C4-2B (cell line): ENCODE results near the gene TM9SF1.
A peak's percentile ranks its signal among the peaks of the same experiment; 100 is the strongest.

Experiments used
- H3K27ac ChIP-seq: fragments of 450-650 bp; 2 replicates; pipeline ENCODE4 v1.5.1; 2017
- ZFX ChIP-seq: fragments of 450-650 bp; IDR thresholded peaks from 2 replicates; pipeline ENCODE4 v1.6.1; 2017
- TF ChIP-seq, protein P1 (sequence below): fragments of 450-650 bp; conservative IDR thresholded peaks from 2 replicates; pipeline ENCODE4 v1.5.1; 2017; ENCODE audit warnings: mild to moderate bottlenecking

Gene TM9SF1

DNA sequence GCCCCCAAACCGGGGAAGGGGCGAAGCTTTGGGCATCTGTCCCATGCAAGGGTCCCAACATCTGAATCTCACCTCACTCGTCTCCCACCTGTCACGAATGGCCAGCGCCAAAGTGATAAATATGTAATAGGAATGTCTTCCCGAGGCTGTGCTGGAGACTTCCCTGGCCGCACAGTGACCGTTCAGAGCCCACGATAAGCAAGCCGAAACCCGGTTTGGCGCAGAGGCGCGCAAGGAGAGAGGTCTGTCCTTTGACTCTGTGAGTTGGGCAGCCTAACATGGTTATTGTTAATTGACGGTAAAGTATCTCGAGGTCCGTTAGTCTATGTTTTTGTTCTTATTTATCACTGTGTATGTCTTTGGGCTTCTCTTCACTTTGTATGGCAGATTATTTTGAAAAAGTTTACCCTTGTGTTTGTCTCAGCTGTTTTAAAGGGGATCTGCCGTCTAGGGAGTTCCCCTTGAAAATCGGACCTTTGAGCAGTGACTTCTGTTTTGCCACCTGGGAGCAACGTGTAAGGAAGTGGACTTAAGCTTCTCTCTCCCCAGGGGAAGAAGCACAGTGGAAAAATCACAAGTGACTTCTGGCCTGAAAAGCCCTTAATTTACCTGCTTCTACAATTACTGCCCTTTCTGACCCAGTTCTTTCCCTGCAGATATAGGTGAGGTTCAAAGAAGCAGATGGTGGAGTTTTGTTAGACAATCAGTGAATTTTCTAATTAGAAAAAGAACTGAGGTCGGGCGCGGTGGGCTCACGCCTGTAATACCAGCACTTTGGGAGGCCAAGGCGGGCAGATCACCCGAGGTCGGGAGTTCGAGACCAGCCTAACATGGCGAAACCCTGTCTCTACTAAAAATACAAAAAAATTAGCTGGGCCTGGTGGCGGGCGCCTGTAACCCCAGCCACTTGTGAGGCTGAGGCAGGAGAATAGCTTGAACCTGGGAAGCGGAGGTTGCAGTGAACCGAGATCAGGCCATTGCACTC is 1.1 kb upstream of the TM9SF1 start:
- H3K27ac ChIP-seq, result peak overlapping the region; percentile 95
- TF ChIP-seq, protein P1, sequence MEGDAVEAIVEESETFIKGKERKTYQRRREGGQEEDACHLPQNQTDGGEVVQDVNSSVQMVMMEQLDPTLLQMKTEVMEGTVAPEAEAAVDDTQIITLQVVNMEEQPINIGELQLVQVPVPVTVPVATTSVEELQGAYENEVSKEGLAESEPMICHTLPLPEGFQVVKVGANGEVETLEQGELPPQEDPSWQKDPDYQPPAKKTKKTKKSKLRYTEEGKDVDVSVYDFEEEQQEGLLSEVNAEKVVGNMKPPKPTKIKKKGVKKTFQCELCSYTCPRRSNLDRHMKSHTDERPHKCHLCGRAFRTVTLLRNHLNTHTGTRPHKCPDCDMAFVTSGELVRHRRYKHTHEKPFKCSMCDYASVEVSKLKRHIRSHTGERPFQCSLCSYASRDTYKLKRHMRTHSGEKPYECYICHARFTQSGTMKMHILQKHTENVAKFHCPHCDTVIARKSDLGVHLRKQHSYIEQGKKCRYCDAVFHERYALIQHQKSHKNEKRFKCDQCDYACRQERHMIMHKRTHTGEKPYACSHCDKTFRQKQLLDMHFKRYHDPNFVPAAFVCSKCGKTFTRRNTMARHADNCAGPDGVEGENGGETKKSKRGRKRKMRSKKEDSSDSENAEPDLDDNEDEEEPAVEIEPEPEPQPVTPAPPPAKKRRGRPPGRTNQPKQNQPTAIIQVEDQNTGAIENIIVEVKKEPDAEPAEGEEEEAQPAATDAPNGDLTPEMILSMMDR, result no peak
- TF ChIP-seq ZFX, result no peak

DNA sequence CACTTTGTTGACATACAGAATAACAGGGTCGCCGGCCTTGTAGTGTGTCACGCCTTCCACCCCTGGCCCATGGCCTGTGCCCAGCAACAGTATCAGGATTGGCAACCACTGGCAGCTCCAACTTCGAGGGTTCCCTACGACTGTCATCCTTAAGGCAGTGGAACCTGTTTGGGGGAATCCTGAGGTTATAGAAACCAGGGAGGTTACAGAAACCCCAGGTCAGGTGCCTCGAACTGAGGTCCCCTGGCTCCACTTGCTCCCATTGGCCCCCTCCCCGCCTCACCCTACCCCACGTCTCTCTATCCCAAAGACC is 412 bp downstream of the TM9SF1 start:
- TF ChIP-seq ZFX, result no peak
- TF ChIP-seq, protein P1, result no peak
- H3K27ac ChIP-seq, result peak overlapping the region; percentile 95

DNA sequence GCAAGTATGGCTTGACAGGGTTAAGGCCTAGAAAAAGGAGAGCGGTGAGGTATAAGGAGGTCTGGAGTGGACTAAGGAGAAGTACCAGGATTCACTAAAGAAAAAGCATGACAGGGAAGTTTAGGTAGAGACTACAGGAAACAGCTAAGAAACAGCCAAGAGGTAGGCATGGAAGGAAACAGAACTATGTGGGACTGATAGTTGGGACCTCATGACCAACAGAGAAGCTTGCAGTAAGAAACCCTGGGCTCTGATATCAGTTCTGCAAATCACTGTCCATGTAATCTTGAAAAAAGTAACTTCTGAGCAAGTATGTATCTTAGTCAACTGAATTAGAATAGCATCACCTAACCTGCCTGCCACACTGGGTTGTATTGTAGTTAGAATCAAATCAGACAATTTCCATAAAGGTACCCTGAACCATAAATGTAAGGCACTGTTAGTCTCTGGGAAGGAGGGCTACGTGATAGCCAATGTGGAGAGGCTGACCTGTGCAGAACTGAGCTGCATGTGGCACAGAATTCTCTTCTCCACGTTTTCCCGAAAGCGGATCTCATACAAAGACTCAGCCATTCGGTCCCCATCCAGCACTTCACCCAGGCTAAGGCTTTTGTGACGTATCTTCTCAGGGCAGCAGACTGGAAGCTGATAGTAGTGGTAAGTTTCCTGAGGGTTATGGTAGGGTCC is 912 bp downstream of the TM9SF1 start:
- peak overlapping the region; percentile 95 for H3K27ac ChIP-seq
- TF ChIP-seq, protein P1, result no peak
- no peak for TF ChIP-seq ZFX

DNA sequence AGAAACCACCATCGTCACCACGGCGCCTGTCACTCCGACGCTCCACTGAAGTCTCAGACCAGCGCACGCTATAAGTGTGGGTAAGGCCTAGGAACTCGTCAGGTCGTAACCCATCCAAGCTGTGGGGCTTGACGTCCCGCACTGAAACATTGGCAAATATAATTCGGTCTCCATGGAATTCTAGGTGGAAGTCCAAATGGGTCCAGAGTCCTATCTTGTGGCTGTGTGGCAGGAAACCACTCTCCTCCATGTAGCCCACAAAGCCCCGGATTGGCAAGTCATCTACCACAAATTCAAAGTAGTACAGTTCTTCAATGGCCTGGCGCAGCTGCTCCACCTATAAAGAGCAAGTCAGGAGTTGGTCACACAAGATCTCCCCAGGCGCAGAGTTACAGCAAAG is 2.3 kb downstream of the TM9SF1 start:
- no peak for TF ChIP-seq ZFX
- TF ChIP-seq, protein P1, result no peak

DNA sequence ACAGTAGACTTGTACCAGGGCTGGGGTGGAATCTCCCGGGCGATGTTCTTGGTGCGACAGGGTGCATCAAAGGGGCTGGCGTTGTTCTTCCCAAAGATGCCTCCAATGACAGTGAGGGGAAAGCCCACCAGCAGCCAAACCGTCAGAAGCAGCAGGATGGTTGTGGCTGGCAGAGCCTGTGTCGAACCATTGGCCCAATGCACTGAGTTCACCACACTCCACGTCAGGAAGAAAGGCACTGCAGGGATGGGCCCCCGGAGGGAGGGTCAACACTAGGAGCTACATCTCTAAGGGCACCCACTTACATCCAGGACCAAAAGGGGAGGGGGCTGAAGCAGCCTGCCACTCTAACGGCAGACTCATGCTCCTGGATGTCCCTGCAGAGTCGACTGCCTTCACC is 4.8 kb downstream of the TM9SF1 start:
- H3K27ac ChIP-seq, result no peak overlapping the region
- TF ChIP-seq, protein P1, result no peak
- no peak for TF ChIP-seq ZFX

More for the DNA sequence above, 2.3 kb downstream of the TM9SF1 start:
- H3K27ac ChIP-seq, result no peak overlapping the region

DNA sequence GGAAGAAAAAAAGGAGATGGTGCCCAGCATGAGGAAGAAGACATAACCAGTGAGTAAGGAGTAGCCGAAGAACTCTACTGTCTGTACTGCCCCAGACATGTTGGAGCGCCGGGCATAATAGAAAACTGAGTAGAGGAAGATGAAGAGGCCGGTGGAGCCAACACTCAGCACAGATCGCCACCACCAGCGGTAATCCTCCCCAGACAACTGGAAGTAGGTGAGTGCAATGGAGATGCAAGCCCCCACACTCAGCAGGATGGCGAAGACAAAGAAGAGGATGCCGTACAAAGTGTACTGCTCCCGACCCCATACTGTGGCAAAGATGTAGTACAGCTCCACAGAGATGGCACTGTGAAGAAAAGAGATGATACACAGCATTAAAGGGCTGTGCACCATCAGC is 5.8 kb downstream of the TM9SF1 start:
- peak overlapping the region; percentile 87; the same call in 1 of the 2 replicates for H3K27ac ChIP-seq

More for the DNA sequence above, 5.8 kb downstream of the TM9SF1 start:
- TF ChIP-seq, protein P1, result no peak
- no peak for TF ChIP-seq ZFX
